ENCODE measurements around the gene ATP6V0A1.

DNA sequence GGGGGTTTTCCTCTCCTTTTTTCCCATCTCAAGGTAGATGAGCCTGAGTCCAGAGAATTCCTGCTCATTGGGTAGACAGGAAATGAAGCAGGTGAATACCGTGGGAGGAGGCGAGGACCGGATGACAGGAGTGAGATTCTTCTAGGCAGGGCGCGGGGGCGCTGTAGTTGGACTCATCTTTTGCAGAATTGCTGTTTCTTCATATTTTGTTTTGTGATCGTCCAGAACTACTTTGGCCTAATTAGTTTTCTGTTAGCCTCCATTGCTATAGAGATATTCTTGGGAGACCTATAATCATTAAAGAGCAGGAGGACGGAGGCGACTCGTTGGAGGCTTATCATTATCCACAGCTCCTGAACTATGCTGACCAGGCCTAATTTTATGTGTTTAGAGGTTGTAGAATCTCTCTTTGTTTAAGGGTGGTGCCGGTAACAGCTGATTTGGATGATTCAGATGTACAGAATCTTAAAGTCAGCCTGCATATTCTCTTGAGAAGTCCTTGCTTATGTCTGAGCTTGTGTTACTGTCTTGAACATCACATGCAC lies 650 bp downstream of the ATP6V0A1 start:
- TF ChIP-seq, protein P1, sequence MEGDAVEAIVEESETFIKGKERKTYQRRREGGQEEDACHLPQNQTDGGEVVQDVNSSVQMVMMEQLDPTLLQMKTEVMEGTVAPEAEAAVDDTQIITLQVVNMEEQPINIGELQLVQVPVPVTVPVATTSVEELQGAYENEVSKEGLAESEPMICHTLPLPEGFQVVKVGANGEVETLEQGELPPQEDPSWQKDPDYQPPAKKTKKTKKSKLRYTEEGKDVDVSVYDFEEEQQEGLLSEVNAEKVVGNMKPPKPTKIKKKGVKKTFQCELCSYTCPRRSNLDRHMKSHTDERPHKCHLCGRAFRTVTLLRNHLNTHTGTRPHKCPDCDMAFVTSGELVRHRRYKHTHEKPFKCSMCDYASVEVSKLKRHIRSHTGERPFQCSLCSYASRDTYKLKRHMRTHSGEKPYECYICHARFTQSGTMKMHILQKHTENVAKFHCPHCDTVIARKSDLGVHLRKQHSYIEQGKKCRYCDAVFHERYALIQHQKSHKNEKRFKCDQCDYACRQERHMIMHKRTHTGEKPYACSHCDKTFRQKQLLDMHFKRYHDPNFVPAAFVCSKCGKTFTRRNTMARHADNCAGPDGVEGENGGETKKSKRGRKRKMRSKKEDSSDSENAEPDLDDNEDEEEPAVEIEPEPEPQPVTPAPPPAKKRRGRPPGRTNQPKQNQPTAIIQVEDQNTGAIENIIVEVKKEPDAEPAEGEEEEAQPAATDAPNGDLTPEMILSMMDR (IDR thresholded peaks at IDR 0.05), result peak in 3 of 5 experiments; percentile 23 to 37 (median 29)
- TF ChIP-seq POLR2A (IDR thresholded peaks at IDR 0.05), result no peak

Measured in tibial nerve (tissue), 3 donors.